ENCODE results near the gene ALG2.

ALG2 gene

GRCh38 chr9:99253772-99254431 lies 32.2 kb upstream of the ALG2 start:
- POLR2A ChIA-PET: no interaction called here
- no peak for DNase-seq (ENCODE audit: extremely low spot score)
- CTCF ChIA-PET: no interaction called here

GRCh38 chr9:99253134-99253533 lies 31.4 kb upstream of the ALG2 start:
- CTCF ChIA-PET: no interaction called here
- no peak for DNase-seq (ENCODE audit: extremely low spot score)
- POLR2A ChIA-PET: no interaction called here
- TF ChIP-seq NFRKB (IDR thresholded peaks at IDR 0.05): no peak
- TF ChIP-seq SUZ12 (IDR thresholded peaks at IDR 0.05): no peak

More at GRCh38 chr9:99253772-99254431, 32.2 kb upstream of the ALG2 start:
- TF ChIP-seq FOXA1 (IDR thresholded peaks at IDR 0.05): no peak
- no peak for TF ChIP-seq FOXK2 (IDR thresholded peaks at IDR 0.05)
- TF ChIP-seq CTBP1 (IDR thresholded peaks at IDR 0.05; ENCODE audit: borderline replicate concordance): no peak
- no peak for TF ChIP-seq NFRKB (IDR thresholded peaks at IDR 0.05)
- no peak for TF ChIP-seq TARDBP (IDR thresholded peaks at IDR 0.05)
- TF ChIP-seq HDGF (IDR thresholded peaks at IDR 0.05; ENCODE audit: borderline replicate concordance): no peak
- no peak for TF ChIP-seq ZNF384 (IDR thresholded peaks at IDR 0.05)
- TF ChIP-seq BHLHE40 (IDR thresholded peaks at IDR 0.05; ENCODE audit: borderline replicate concordance): no peak
- TF ChIP-seq ARNT (IDR thresholded peaks at IDR 0.05): no peak
- TF ChIP-seq ELF4 (IDR thresholded peaks at IDR 0.05): no peak
- TF ChIP-seq LEF1 (IDR thresholded peaks at IDR 0.05; ENCODE audit: borderline replicate concordance): no peak
- no peak for TF ChIP-seq FOXM1 (IDR thresholded peaks at IDR 0.05; ENCODE audit: borderline replicate concordance)
- TF ChIP-seq PKNOX1 (IDR thresholded peaks at IDR 0.05): no peak
- no peak for TF ChIP-seq SP1 (IDR thresholded peaks at IDR 0.05)
- TF ChIP-seq L3MBTL2 (conservative IDR thresholded peaks at IDR 0.05): no peak
- TF ChIP-seq SUZ12 (IDR thresholded peaks at IDR 0.05): no peak

GRCh38 chr9:99251157-99251556 lies 29.4 kb upstream of the ALG2 start:
- TF ChIP-seq L3MBTL2 (conservative IDR thresholded peaks at IDR 0.05): no peak
- no peak for TF ChIP-seq LEF1 (IDR thresholded peaks at IDR 0.05; ENCODE audit: borderline replicate concordance)
- no peak for TF ChIP-seq FOXM1 (IDR thresholded peaks at IDR 0.05; ENCODE audit: borderline replicate concordance)
- no peak for TF ChIP-seq ARNT (IDR thresholded peaks at IDR 0.05)
- TF ChIP-seq HDGF (IDR thresholded peaks at IDR 0.05; ENCODE audit: borderline replicate concordance): no peak
- no peak for TF ChIP-seq PKNOX1 (IDR thresholded peaks at IDR 0.05)
- no peak for TF ChIP-seq CTBP1 (IDR thresholded peaks at IDR 0.05; ENCODE audit: borderline replicate concordance)
- no peak for TF ChIP-seq BHLHE40 (IDR thresholded peaks at IDR 0.05; ENCODE audit: borderline replicate concordance)
- TF ChIP-seq TARDBP (IDR thresholded peaks at IDR 0.05): no peak
- TF ChIP-seq NFRKB (IDR thresholded peaks at IDR 0.05): no peak
- no peak for TF ChIP-seq FOXA1 (IDR thresholded peaks at IDR 0.05)
- TF ChIP-seq SP1 (IDR thresholded peaks at IDR 0.05): no peak
- no peak for TF ChIP-seq SUZ12 (IDR thresholded peaks at IDR 0.05)
- TF ChIP-seq ZNF384 (IDR thresholded peaks at IDR 0.05): no peak
- no peak for TF ChIP-seq ELF4 (IDR thresholded peaks at IDR 0.05)
- POLR2A ChIA-PET: no interaction called here
- DNase-seq (ENCODE audit: extremely low spot score): no peak
- CTCF ChIA-PET: no interaction called here

GRCh38 chr9:99249619-99250018 lies 27.9 kb upstream of the ALG2 start:
- no peak for TF ChIP-seq PKNOX1 (IDR thresholded peaks at IDR 0.05)
- no peak for TF ChIP-seq LEF1 (IDR thresholded peaks at IDR 0.05; ENCODE audit: borderline replicate concordance)
- TF ChIP-seq SP1 (IDR thresholded peaks at IDR 0.05): no peak
- TF ChIP-seq FOXA1 (IDR thresholded peaks at IDR 0.05): no peak
- no peak for TF ChIP-seq BHLHE40 (IDR thresholded peaks at IDR 0.05; ENCODE audit: borderline replicate concordance)
- TF ChIP-seq ZNF384 (IDR thresholded peaks at IDR 0.05): no peak
- TF ChIP-seq CTBP1 (IDR thresholded peaks at IDR 0.05; ENCODE audit: borderline replicate concordance): no peak
- no peak for TF ChIP-seq TARDBP (IDR thresholded peaks at IDR 0.05)
- no peak for TF ChIP-seq HDGF (IDR thresholded peaks at IDR 0.05; ENCODE audit: borderline replicate concordance)
- no peak for TF ChIP-seq SUZ12 (IDR thresholded peaks at IDR 0.05)
- TF ChIP-seq L3MBTL2 (conservative IDR thresholded peaks at IDR 0.05): no peak
- TF ChIP-seq ELF4 (IDR thresholded peaks at IDR 0.05): no peak
- no peak for TF ChIP-seq NFRKB (IDR thresholded peaks at IDR 0.05)
- no peak for TF ChIP-seq FOXK2 (IDR thresholded peaks at IDR 0.05)
- no peak for TF ChIP-seq ARNT (IDR thresholded peaks at IDR 0.05)
- TF ChIP-seq FOXM1 (IDR thresholded peaks at IDR 0.05; ENCODE audit: borderline replicate concordance): no peak
- CTCF ChIA-PET: interaction anchor here (0.7 kb wide), 1 partner anchor 37 kb away, joined by 3 read pairs; no protein-coding TSS in a partner anchor
- DNase-seq (ENCODE audit: extremely low spot score): no peak
- POLR2A ChIA-PET: no interaction called here

- CTCF ChIA-PET: no interaction called here
- POLR2A ChIA-PET: no interaction called here
These were observed 22.9 kb upstream of the ALG2 start for GRCh38 chr9:99244344-99245260.

More at GRCh38 chr9:99244344-99245260, 22.9 kb upstream of the ALG2 start:
- DNase-seq (ENCODE audit: extremely low spot score): no peak
- TF ChIP-seq FOXK2 (IDR thresholded peaks at IDR 0.05) (no peak), TARDBP (IDR thresholded peaks at IDR 0.05) (no peak), PKNOX1 (IDR thresholded peaks at IDR 0.05) (no peak), ELF4 (IDR thresholded peaks at IDR 0.05) (no peak), ARNT (IDR thresholded peaks at IDR 0.05) (no peak), CTBP1 (IDR thresholded peaks at IDR 0.05; ENCODE audit: borderline replicate concordance) (no peak), HDGF (IDR thresholded peaks at IDR 0.05; ENCODE audit: borderline replicate concordance) (no peak), LEF1 (IDR thresholded peaks at IDR 0.05; ENCODE audit: borderline replicate concordance) (no peak), L3MBTL2 (conservative IDR thresholded peaks at IDR 0.05) (no peak), FOXM1 (IDR thresholded peaks at IDR 0.05; ENCODE audit: borderline replicate concordance) (no peak), NFRKB (IDR thresholded peaks at IDR 0.05) (no peak), BHLHE40 (IDR thresholded peaks at IDR 0.05; ENCODE audit: borderline replicate concordance) (no peak), FOXA1 (IDR thresholded peaks at IDR 0.05) (no peak), SP1 (IDR thresholded peaks at IDR 0.05) (no peak), SUZ12 (IDR thresholded peaks at IDR 0.05) (no peak), ZNF384 (IDR thresholded peaks at IDR 0.05) (no peak)
